SK-N-SH (cell line): ENCODE data around the gene MFAP4. TPM values are rescaled to one million over a fixed set of nuclear protein-coding genes. Genes with fewer than 3 reads are reported as not detected.

Experiments
- CTCF ChIA-PET: fragments of 300-600, 350-600 bp; formaldehyde crosslinking; extraction: SDS; loops from one replicate; lab custom pipeline; 2021; lab: Yijun Ruan, JAX
- POLR2A ChIA-PET: fragments of 350-600 bp; sonication (Branson Sonifier 250); formaldehyde crosslinking; extraction: SDS; loops from one replicate; lab custom pipeline; 2020; ENCODE audit warnings: antibody characterized with exemption, inconsistent platforms; lab: Yijun Ruan, JAX
- DNase-seq: peaks from one replicate; pipeline ENCODE4 v3.0.0; 2012
- H2AFZ ChIP-seq: fragments of 200-600 bp; sonication (generic); 2 replicates; pipeline ENCODE4 v1.8.1; 2016; ENCODE audit warnings: antibody characterized with exemption, mild to moderate bottlenecking, low read depth
- H3F3A ChIP-seq: fragments of 200-600 bp; sonication (generic); replicated peaks from 2 replicates; pipeline ENCODE3; 2016; ENCODE audit warnings: antibody characterized with exemption, mild to moderate bottlenecking; ENCODE audit not compliant: insufficient read depth
- H3K27ac ChIP-seq, 2 experiments: fragments of 200-500 bp in 1 of 2; fragments of 200-600 bp in 1 of 2; sonication (Bioruptor generic) in 1 of 2; sonication (generic), shearing (Covaris generic) in 1 of 2; 2 replicates each; pipeline versions ENCODE4 v1.5.1 to v1.6.1; 2014 to 2016; ENCODE audit warnings: low read depth in 2 of 2, inconsistent platforms in 1 of 2, low read length in 1 of 2, mild to moderate bottlenecking in 1 of 2, mixed read lengths in 1 of 2
- H3K27me3 ChIP-seq: fragments of 200-600 bp; sonication (generic), shearing (Covaris generic); 2 replicates; pipeline ENCODE4 v1.6.1; 2016; ENCODE audit warnings: mixed run types; ENCODE audit not compliant: insufficient read depth
- H3K36me3 ChIP-seq, 2 experiments: fragments of 200-500 bp in 1 of 2; fragments of 200-600 bp in 1 of 2; sonication (Bioruptor generic) in 1 of 2; sonication (generic) in 1 of 2; replicated peaks in 1 of 2; 2 replicates each; pipeline versions ENCODE3 to v1.5.1; 2014 to 2016; ENCODE audit warnings: low read length in 1 of 2, mild to moderate bottlenecking in 1 of 2; ENCODE audit not compliant: insufficient read depth in 2 of 2, control insufficient read depth in 1 of 2
- H3K4me1 ChIP-seq, 2 experiments: fragments of 200-500 bp in 1 of 2; fragments of 200-600 bp in 1 of 2; sonication (Bioruptor generic) in 1 of 2; sonication (generic), shearing (Covaris generic) in 1 of 2; 2 replicates each; pipeline versions ENCODE4 v1.5.1 to v1.6.1; 2014 to 2016; ENCODE audit warnings: low read depth in 1 of 2, low read length in 1 of 2, mixed run types in 1 of 2; ENCODE audit not compliant: insufficient read depth in 2 of 2, control insufficient read depth in 1 of 2
- H3K4me2 ChIP-seq: fragments of 200-600 bp; sonication (generic), shearing (Covaris generic); 2 replicates; pipeline ENCODE4 v1.6.1; 2017; ENCODE audit warnings: mixed run types
- H3K4me3 ChIP-seq, 2 experiments: fragments of 200-500 bp in 1 of 2; fragments of 200-600 bp in 1 of 2; sonication (Bioruptor generic) in 1 of 2; sonication (generic), shearing (Covaris generic) in 1 of 2; 2 replicates each; pipeline versions ENCODE4 v1.5.1 to v1.8.1; 2014 to 2016; ENCODE audit warnings: low read depth in 2 of 2, inconsistent platforms in 1 of 2, low read length in 1 of 2, mild to moderate bottlenecking in 1 of 2, mixed read lengths in 1 of 2, moderate library complexity in 1 of 2
- H3K79me2 ChIP-seq: fragments of 200-600 bp; sonication (generic); 2 replicates; pipeline ENCODE4 v1.8.1; 2017; ENCODE audit warnings: mild to moderate bottlenecking; ENCODE audit not compliant: insufficient read depth
- H3K9ac ChIP-seq: fragments of 200-600 bp; sonication (generic); 2 replicates; pipeline ENCODE4 v1.6.1; 2017; ENCODE audit warnings: mixed run types
- H3K9me2 ChIP-seq: fragments of 200-600 bp; sonication (generic); 2 replicates; pipeline ENCODE4 v1.6.1; 2017; ENCODE audit warnings: mixed run types
- H3K9me3 ChIP-seq: fragments of 200-600 bp; sonication (generic); 2 replicates; pipeline ENCODE4 v1.6.1; 2017; ENCODE audit warnings: mixed run types, mild to moderate bottlenecking, moderate library complexity
- H4K20me1 ChIP-seq: fragments of 200-600 bp; sonication (generic); 2 replicates; pipeline ENCODE4 v1.6.1; 2017; ENCODE audit warnings: mild to moderate bottlenecking, mixed run types; ENCODE audit not compliant: insufficient read depth
- CHD2 ChIP-seq: fragments of 150-350 bp; IDR thresholded peaks from 2 replicates; pipeline ENCODE4 v1.6.1; 2018; ENCODE audit warnings: low read length; ENCODE audit not compliant: partially characterized antibody
- ELF1 ChIP-seq: IDR thresholded peaks from 2 replicates; pipeline ENCODE4 v1.4.0; 2012
- GATA2 ChIP-seq: sonication (generic); formaldehyde crosslinking; IDR thresholded peaks from 2 replicates; pipeline ENCODE4 v1.5.0; 2020; ENCODE audit warnings: mild to moderate bottlenecking, missing genetic modification reagents
- MEF2A ChIP-seq: IDR thresholded peaks from 2 replicates; pipeline ENCODE4 v1.4.0; 2012; ENCODE audit warnings: low read depth, borderline replicate concordance
- RAD21 ChIP-seq: IDR thresholded peaks from 2 replicates; pipeline ENCODE4 v1.6.1; 2012; ENCODE audit warnings: mild to moderate bottlenecking, low read length
- RFX5 ChIP-seq: IDR thresholded peaks from 2 replicates; pipeline ENCODE4 v1.6.1; 2012; ENCODE audit warnings: mild to moderate bottlenecking, improper control_type of control experiment, low read length
- RXRA ChIP-seq: IDR thresholded peaks from 2 replicates; pipeline ENCODE4 v1.4.0; 2012; ENCODE audit warnings: low read depth, mild to moderate bottlenecking, borderline replicate concordance
- SIN3A ChIP-seq: IDR thresholded peaks from 2 replicates; pipeline ENCODE4 v1.6.1; 2012; ENCODE audit warnings: low read depth, mild to moderate bottlenecking, low read length, moderate library complexity, borderline replicate concordance
- SMC3 ChIP-seq: IDR thresholded peaks from 2 replicates; pipeline ENCODE4 v1.6.1; 2012; ENCODE audit warnings: low read depth, low read length, improper control_type of control experiment
- WGBS: methylation state at CpG from one replicate; pipeline ENCODE4 v1.1.6; 2017; ENCODE audit warnings: low lambda C conversion rate; 5-methylcytosine and 5-hydroxymethylcytosine counted together
- polyA plus RNA-seq, 3 experiments: library from polyadenylated mRNA; depleted of rRNA; stranded (reverse); fragments of >200 nt; gene quantifications; 2 replicates each; pipeline ENCODE4 v1.2.3, GENCODE V29; 2012
- small RNA-seq, 7 experiments: library from RNA; depleted of rRNA; stranded (forward); fragments of <200 nt; gene quantifications; one replicate each; pipeline ENCODE3, GENCODE V24; 2012
- TF ChIP-seq, protein P1 (sequence below): fragments of 200-600 bp; sonication (generic); IDR thresholded peaks from 2 replicates; pipeline ENCODE4 v1.6.1; 2017; ENCODE audit warnings: antibody characterized with exemption, mild to moderate bottlenecking, moderate library complexity
- TF ChIP-seq, protein P2 (sequence below): IDR thresholded peaks from 2 replicates; pipeline ENCODE4 v1.4.0; 2012; ENCODE audit warnings: low read depth, borderline replicate concordance
- TF ChIP-seq, protein P3 (sequence below): IDR thresholded peaks from 2 replicates; pipeline ENCODE4 v1.4.0; 2012; ENCODE audit warnings: low read depth, borderline replicate concordance

The MFAP4 gene
- polyA plus RNA-seq, 1 of the 3 experiments (the other 2 are of a cell fraction), result 120 TPM

GRCh38 chr17:19333736-19334290 is 53.2 kb downstream of the MFAP4 start:
- no peaks in the 10 kb centered on the region for H4K20me1 ChIP-seq
- H3K27me3 ChIP-seq, result no peaks in the 10 kb centered on the region
- TF ChIP-seq RAD21 (no peak), GATA2 (no peak), CHD2 (no peak), RXRA (no peak), ELF1 (no peak), RFX5 (no peak), MEF2A (no peak), SMC3 (no peak), SIN3A (no peak)
- TF ChIP-seq, protein P1, sequence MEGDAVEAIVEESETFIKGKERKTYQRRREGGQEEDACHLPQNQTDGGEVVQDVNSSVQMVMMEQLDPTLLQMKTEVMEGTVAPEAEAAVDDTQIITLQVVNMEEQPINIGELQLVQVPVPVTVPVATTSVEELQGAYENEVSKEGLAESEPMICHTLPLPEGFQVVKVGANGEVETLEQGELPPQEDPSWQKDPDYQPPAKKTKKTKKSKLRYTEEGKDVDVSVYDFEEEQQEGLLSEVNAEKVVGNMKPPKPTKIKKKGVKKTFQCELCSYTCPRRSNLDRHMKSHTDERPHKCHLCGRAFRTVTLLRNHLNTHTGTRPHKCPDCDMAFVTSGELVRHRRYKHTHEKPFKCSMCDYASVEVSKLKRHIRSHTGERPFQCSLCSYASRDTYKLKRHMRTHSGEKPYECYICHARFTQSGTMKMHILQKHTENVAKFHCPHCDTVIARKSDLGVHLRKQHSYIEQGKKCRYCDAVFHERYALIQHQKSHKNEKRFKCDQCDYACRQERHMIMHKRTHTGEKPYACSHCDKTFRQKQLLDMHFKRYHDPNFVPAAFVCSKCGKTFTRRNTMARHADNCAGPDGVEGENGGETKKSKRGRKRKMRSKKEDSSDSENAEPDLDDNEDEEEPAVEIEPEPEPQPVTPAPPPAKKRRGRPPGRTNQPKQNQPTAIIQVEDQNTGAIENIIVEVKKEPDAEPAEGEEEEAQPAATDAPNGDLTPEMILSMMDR, result no peak
- TF ChIP-seq, protein P2, sequence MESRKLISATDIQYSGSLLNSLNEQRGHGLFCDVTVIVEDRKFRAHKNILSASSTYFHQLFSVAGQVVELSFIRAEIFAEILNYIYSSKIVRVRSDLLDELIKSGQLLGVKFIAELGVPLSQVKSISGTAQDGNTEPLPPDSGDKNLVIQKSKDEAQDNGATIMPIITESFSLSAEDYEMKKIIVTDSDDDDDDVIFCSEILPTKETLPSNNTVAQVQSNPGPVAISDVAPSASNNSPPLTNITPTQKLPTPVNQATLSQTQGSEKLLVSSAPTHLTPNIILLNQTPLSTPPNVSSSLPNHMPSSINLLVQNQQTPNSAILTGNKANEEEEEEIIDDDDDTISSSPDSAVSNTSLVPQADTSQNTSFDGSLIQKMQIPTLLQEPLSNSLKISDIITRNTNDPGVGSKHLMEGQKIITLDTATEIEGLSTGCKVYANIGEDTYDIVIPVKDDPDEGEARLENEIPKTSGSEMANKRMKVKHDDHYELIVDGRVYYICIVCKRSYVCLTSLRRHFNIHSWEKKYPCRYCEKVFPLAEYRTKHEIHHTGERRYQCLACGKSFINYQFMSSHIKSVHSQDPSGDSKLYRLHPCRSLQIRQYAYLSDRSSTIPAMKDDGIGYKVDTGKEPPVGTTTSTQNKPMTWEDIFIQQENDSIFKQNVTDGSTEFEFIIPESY, result no peak
- TF ChIP-seq, protein P3, sequence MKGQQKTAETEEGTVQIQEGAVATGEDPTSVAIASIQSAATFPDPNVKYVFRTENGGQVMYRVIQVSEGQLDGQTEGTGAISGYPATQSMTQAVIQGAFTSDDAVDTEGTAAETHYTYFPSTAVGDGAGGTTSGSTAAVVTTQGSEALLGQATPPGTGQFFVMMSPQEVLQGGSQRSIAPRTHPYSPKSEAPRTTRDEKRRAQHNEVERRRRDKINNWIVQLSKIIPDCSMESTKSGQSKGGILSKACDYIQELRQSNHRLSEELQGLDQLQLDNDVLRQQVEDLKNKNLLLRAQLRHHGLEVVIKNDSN, result no peak
- H3K9ac ChIP-seq, result no peak overlapping the region
- H3K9me3 ChIP-seq, result no peaks in the 10 kb centered on the region
- no peak overlapping the region for H3K27ac ChIP-seq
- H3K4me2 ChIP-seq, result no peak overlapping the region
- ChIA-PET CTCF (interaction anchor here (1.0 to 1.7 kb wide), 3 partner anchors 12 to 29 kb away, joined by 3 to 6 read pairs (median 5); partner anchors contain the start of gene B9D1), POLR2A (no interaction called here)
- H3K9me2 ChIP-seq, result no peaks in the 10 kb centered on the region
- peaks cover 8% of the 10 kb centered on the region for H3F3A ChIP-seq
- peaks cover 4 to 7% of the 10 kb centered on the region in 2 experiments for H3K36me3 ChIP-seq
- WGBS, result 94% methylated on average over 9 of the region's 12 CpGs
- H3K4me3 ChIP-seq, result no peak overlapping the region
- H2AFZ ChIP-seq, result no peak overlapping the region
- no peak for DNase-seq
- H3K79me2 ChIP-seq, result no peaks in the 10 kb centered on the region
- peaks cover 5 to 14% of the 10 kb centered on the region in 2 experiments; a peak in 2 of 4 replicates for H3K4me1 ChIP-seq

Small RNAs within 50 kb of the gene (small RNA-seq; reads per million reads assigned to genes)
- gene MIR1180 (0.17 to 14.1 (median 10.2) reads per million in 7 experiments), gene RF00537 (0 reads per million in 7 experiments)

Other genes starting within 250 kb of the MFAP4 start
- 34.5 and 38.9 TPM in 2 replicates for gene EPN2, start 149.8 kb downstream of the MFAP4 start, polyA plus RNA-seq (2012; rRNA removed)
- gene B9D1, start 24.5 kb downstream of the MFAP4 start, polyA plus RNA-seq (2012; rRNA removed), result 75.0 and 81.6 TPM in 2 replicates
- gene MAPK7, start 8.7 kb downstream of the MFAP4 start, polyA plus RNA-seq (2012; rRNA removed), result 10.5 and 19.1 TPM in 2 replicates
- gene RNF112, start 24.0 kb upstream of the MFAP4 start, polyA plus RNA-seq (2012; rRNA removed), result 22.6 and 26.9 TPM in 2 replicates
- 3.5 and 4.4 TPM in 2 replicates for gene SLC47A1, start 146.7 kb upstream of the MFAP4 start, polyA plus RNA-seq (2012; rRNA removed)